Brain microvascular endothelial cell (primary cell): ENCODE data around the gene DUSP2.

ENCODE experiments used
- DNase-seq: peaks from one replicate; pipeline ENCODE4 v3.0.0-alpha.2; 2020
- H3K27ac ChIP-seq: fragments of 250-450 bp; sonication (Bioruptor Pico); 2 replicates; pipeline ENCODE4 v1.5.1; 2020; ENCODE audit warnings: mild to moderate bottlenecking, moderate library complexity
- H3K27me3 ChIP-seq: fragments of 250-450 bp; sonication (Bioruptor Pico); replicated peaks from 2 replicates; pipeline ENCODE4 v1.5.1; 2020; ENCODE audit warnings: mild to moderate bottlenecking
- H3K36me3 ChIP-seq: fragments of 250-450 bp; sonication (Bioruptor Pico); replicated peaks from 2 replicates; pipeline ENCODE4 v1.5.1; 2020; ENCODE audit warnings: mild to moderate bottlenecking
- H3K4me3 ChIP-seq: 2 replicates; pipeline ENCODE4 v1.5.1; 2011; ENCODE audit warnings: low read depth, mild to moderate bottlenecking, control low read depth, low read length, moderate library complexity
- in situ Hi-C: cut with HindIII; loops from 2 replicates; pipeline ENCODE4 v1.10.0; 2017; ENCODE audit warnings: low sequenced_read_pairs, low pct_ligation_motif_present
- TF ChIP-seq, protein P1 (sequence below): IDR thresholded peaks from 2 replicates; pipeline ENCODE4 v1.5.1; 2011; ENCODE audit warnings: low read depth, mild to moderate bottlenecking, moderate library complexity, low read length, control low read depth, inconsistent platforms; ENCODE audit errors: missing control alignments

The DUSP2 gene

DNA sequence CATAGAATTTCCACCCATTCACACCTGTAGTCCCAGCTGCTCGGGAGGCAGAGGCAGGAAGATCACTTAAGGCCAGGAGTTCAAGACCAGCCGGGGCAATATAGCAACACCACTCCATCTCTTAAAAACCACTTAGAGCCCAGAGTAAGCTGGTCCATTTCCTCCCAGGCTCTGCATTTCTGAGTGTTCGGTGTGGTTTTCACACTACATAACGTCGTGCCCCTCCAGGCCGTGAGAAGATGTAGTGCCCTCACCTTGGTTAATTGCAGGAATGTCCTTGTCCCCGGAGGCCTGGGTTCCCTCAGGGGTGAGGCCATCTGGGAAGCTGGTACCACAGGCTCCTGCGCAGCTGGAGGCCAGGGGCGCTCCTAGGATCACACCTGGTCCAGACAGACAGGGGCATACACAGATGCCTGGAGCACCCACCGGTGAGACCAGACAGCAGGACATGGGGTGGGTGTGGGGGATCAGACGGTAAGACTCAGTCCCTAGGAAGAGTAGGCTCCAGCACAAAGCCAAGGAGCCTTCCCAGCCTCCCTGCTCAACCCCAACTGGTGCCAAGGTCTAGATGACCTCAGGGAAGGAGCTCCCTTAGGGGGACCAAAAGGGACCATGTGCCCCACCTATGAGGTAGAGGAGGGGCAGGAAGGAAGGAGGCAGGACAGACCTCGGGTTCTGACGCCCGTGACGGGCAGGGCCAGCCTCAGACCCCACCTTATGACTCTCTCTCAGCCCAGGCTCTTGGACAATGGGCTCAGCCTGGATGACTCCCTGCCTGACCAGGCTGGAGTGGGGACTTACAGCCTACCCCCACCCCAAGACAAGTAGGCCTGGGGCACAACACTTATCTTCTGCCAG, 7.7 kb downstream of the DUSP2 start:
- Histone ChIP-seq H3K36me3 (no peaks in the 10 kb centered on the region), H3K27me3 (peaks cover 12% of the 10 kb centered on the region), H3K4me3 (no peak overlapping the region), H3K27ac (no peak overlapping the region)
- in situ Hi-C loops = no loop called here
- no peak for DNase-seq
- TF ChIP-seq, protein P1, sequence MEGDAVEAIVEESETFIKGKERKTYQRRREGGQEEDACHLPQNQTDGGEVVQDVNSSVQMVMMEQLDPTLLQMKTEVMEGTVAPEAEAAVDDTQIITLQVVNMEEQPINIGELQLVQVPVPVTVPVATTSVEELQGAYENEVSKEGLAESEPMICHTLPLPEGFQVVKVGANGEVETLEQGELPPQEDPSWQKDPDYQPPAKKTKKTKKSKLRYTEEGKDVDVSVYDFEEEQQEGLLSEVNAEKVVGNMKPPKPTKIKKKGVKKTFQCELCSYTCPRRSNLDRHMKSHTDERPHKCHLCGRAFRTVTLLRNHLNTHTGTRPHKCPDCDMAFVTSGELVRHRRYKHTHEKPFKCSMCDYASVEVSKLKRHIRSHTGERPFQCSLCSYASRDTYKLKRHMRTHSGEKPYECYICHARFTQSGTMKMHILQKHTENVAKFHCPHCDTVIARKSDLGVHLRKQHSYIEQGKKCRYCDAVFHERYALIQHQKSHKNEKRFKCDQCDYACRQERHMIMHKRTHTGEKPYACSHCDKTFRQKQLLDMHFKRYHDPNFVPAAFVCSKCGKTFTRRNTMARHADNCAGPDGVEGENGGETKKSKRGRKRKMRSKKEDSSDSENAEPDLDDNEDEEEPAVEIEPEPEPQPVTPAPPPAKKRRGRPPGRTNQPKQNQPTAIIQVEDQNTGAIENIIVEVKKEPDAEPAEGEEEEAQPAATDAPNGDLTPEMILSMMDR = no peak

DNA sequence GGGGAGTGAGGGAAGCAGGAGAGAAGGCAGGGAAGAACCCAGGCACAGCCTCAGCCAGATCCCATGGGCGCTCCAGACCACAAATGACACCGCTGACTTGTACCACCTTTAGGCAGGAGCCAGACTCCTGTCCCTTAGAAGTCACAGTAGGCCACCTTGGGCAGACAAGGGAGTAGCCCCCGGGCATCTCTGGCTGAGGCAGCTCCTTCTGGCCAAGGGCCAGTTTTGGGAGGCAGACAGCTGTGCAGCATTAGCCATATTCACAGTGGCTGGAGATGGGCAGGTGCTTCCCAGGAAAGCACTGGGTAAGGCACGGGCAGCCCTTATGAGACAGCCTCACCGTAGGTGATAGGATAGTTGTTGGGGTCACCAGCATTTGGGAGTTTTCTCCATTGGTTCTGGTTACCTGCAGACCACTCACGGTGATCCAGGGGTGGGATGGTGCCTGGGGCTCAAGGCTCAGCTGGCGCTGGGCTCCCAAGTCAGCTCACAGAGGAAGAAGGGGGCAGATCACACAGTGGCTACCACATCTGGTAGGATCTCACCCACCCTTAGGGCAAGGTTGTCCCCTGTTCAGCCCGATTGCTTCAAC, 9.0 kb downstream of the DUSP2 start:
- H3K27me3 ChIP-seq = peaks cover 12% of the 10 kb centered on the region
- H3K36me3 ChIP-seq = no peaks in the 10 kb centered on the region
- H3K4me3 ChIP-seq = no peak overlapping the region
- TF ChIP-seq, protein P1 = no peak
- in situ Hi-C loops = no loop called here
- H3K27ac ChIP-seq = no peak overlapping the region
- DNase-seq = no peak

DNA sequence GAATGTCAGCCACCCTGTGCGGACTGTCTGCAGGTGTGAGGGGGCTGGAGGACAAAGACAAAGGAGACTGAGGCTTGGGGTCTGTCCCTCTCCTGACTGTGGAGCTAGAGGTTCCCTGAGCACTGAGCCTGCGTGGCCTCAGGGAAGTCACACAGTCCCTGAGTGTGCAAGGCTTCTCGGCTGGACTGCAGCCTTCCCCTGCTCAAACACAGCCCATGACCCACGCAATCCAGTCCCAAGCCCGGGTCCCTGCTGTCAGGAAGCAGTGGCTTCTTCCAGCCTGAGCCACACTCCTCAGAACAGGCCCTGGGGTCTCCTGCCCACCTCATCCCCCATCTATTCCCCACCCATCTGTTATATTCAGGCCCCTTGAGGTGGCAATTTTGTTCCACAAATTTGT, 9.6 kb downstream of the DUSP2 start:
- in situ Hi-C loops = no loop called here
- H3K4me3 ChIP-seq = no peak overlapping the region
- H3K27ac ChIP-seq = no peak overlapping the region
- TF ChIP-seq, protein P1 = no peak
- no peak for DNase-seq
- H3K27me3 ChIP-seq = peaks cover 12% of the 10 kb centered on the region
- no peaks in the 10 kb centered on the region for H3K36me3 ChIP-seq

DNA sequence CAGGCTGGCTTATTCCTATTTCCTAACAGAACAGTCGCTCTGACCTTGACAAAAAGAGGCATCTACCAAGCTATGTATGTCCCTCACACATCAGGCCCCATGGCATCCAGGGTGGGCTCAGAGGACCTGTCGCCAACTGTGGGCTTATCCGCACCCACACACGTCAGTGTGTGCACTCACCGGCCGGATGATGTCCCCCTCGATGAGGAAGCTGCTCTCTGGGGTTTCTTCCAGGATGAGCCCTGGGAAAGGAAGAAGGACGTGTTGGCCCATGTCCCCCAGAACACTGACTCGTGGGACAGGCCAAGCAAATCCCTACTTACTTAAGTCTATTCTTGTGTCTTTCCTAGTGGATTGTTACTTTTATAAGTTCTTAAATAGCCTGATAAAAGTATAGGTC, 10.1 kb downstream of the DUSP2 start:
- Histone ChIP-seq H3K4me3 (no peak overlapping the region), H3K36me3 (no peaks in the 10 kb centered on the region), H3K27ac (no peak overlapping the region), H3K27me3 (peaks cover 15% of the 10 kb centered on the region)
- in situ Hi-C loops = no loop called here
- no peak for DNase-seq
- TF ChIP-seq, protein P1 = no peak

DNA sequence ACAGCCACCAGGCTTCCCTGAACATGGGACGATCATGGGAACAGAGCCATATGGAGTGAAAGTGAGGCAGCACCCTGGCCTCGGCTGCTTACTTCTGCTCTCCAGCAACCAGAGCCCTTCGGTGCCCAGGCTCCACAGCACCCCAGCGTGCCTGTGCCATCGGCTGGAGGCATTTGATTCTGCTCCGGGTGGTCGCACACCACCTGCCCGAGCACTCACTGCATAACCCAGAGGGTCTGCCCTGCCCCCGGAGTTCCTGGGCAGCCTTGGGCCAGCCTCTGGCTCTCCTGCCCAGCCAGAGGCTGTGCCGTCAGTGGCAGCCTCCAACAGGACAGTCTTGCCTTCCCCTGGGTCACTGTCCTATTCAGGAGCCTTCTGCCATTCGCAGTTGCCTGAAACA, 10.8 kb downstream of the DUSP2 start:
- no peak for DNase-seq
- Histone ChIP-seq H3K27me3 (peaks cover 16% of the 10 kb centered on the region), H3K4me3 (no peak overlapping the region), H3K27ac (no peak overlapping the region), H3K36me3 (no peaks in the 10 kb centered on the region)
- in situ Hi-C loops = no loop called here
- TF ChIP-seq, protein P1 = no peak
